Measurements from ENCODE around the gene SHROOM2. TPM values are rescaled to one million over a fixed set of nuclear protein-coding genes. Genes with fewer than 3 reads are reported as not detected.

The SHROOM2 gene
- total RNA-seq, 4 donors from 2014 or later: 0.05 to 0.36 (median 0.26) TPM

GRCh38 chrX:9859711-9860555 is 73.7 kb downstream of the SHROOM2 start:
- Histone ChIP-seq H3K27me3 (no peaks in the 10 kb centered on the region), H3K27ac (no peak overlapping the region), H3K4me1 (no peaks in the 10 kb centered on the region), H3K36me3 (no peaks in the 10 kb centered on the region), H3K4me3 (no peak overlapping the region), H3K9me3 (no peaks in the 10 kb centered on the region)
- no peak for TF ChIP-seq POLR2A (IDR thresholded peaks at IDR 0.05)
- TF ChIP-seq CTCF (IDR thresholded peaks at IDR 0.05 in 4 of 5, conservative IDR thresholded peaks at IDR 0.05 in 1 of 5): no peak
- intact Hi-C loops (cut with DNase I; ENCODE audit: low total_unique reads): no loop called here
- DNase-seq (no peak), ATAC-seq (no peak)
- in situ Hi-C loops (cut with MboI; ENCODE audit: low sequenced_read_pairs in 4 of 4): no loop called here

- in situ Hi-C loops (cut with MboI; ENCODE audit: low sequenced_read_pairs in 4 of 4) (no loop called here), intact Hi-C loops (cut with DNase I; ENCODE audit: low total_unique reads) (no loop called here)
- Histone ChIP-seq H3K36me3 (no peaks in the 10 kb centered on the region), H3K4me3 (no peak overlapping the region), H3K27ac (no peak overlapping the region), H3K9me3 (no peaks in the 10 kb centered on the region), H3K27me3 (no peaks in the 10 kb centered on the region), H3K4me1 (no peaks in the 10 kb centered on the region)
- ATAC-seq (no peak), DNase-seq (no peak)
- no peak for TF ChIP-seq POLR2A (IDR thresholded peaks at IDR 0.05)
- no peak for TF ChIP-seq CTCF (IDR thresholded peaks at IDR 0.05 in 4 of 5, conservative IDR thresholded peaks at IDR 0.05 in 1 of 5)
These were observed 74.6 kb downstream of the SHROOM2 start for GRCh38 chrX:9860826-9861225.

- DNase-seq: no peak
- H3K9me3 ChIP-seq: no peaks in the 10 kb centered on the region
- intact Hi-C loops (cut with DNase I; ENCODE audit: low total_unique reads): no loop called here
These were observed 75.5 kb downstream of the SHROOM2 start for GRCh38 chrX:9861711-9862110.

GRCh38 chrX:9862525-9862924 is 76.3 kb downstream of the SHROOM2 start:
- intact Hi-C loops (cut with DNase I; ENCODE audit: low total_unique reads) (no loop called here), in situ Hi-C loops (cut with MboI; ENCODE audit: low sequenced_read_pairs in 4 of 4) (no loop called here)
- Histone ChIP-seq H3K4me3 (no peak overlapping the region), H3K36me3 (no peaks in the 10 kb centered on the region), H3K27ac (no peak overlapping the region), H3K9me3 (no peaks in the 10 kb centered on the region), H3K27me3 (no peaks in the 10 kb centered on the region), H3K4me1 (no peaks in the 10 kb centered on the region)
- ATAC-seq (no peak), DNase-seq (no peak)
- TF ChIP-seq POLR2A (IDR thresholded peaks at IDR 0.05): no peak
- no peak for TF ChIP-seq CTCF (IDR thresholded peaks at IDR 0.05 in 4 of 5, conservative IDR thresholded peaks at IDR 0.05 in 1 of 5)

More at GRCh38 chrX:9861711-9862110, 75.5 kb downstream of the SHROOM2 start:
- no peaks in the 10 kb centered on the region for H3K27me3 ChIP-seq
- H3K4me1 ChIP-seq: no peaks in the 10 kb centered on the region
- H3K36me3 ChIP-seq: no peaks in the 10 kb centered on the region
- no peak for ATAC-seq
- in situ Hi-C loops (cut with MboI; ENCODE audit: low sequenced_read_pairs in 4 of 4): no loop called here
- no peak overlapping the region for H3K27ac ChIP-seq
- no peak for TF ChIP-seq POLR2A (IDR thresholded peaks at IDR 0.05)
- no peak for TF ChIP-seq CTCF (IDR thresholded peaks at IDR 0.05 in 4 of 5, conservative IDR thresholded peaks at IDR 0.05 in 1 of 5)
- H3K4me3 ChIP-seq: no peak overlapping the region
